ENCODE results near the gene PI4KA.
"Not testable (repeated sequence)": the region's sequence is repeated elsewhere in the genome, so short reads cannot be mapped to it uniquely, and the experiment has no call there.

PI4KA gene

GRCh38 chr22:20773793-20774212 lies 84.8 kb downstream of the PI4KA start, which contains the start of gene SERPIND1:
SERPIND1 (plus strand) TSS chr22:20774113; CDS start chr22:20779313, 5,200 bp downstream.
- no peak for FAIRE-seq

- FAIRE-seq = no peak
These were observed 86.5 kb downstream of the PI4KA start for GRCh38 chr22:20771918-20772625.

DNA sequence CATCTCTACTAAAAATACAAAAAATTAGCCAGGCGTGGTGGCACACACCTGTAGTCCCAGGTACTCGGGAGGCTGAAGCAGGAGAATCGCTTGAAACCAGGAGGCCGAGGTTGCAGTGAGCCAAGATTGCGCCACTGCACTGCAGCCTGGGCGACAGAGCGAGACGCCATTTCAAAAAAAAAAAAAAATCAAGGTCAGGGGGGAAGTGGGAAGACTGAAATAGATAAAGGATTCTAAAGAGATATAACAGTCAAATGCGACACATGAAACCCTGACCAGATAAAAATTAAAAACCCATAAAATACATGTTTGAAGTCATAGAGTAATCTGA lies 89.2 kb downstream of the PI4KA start:
- FAIRE-seq = not testable (repeated sequence)

- FAIRE-seq = no peak
These were observed 92.1 kb downstream of the PI4KA start for GRCh38 chr22:20766530-20766929.

GRCh38 chr22:20765938-20766337 lies 92.7 kb downstream of the PI4KA start:
- no peak for FAIRE-seq

DNA sequence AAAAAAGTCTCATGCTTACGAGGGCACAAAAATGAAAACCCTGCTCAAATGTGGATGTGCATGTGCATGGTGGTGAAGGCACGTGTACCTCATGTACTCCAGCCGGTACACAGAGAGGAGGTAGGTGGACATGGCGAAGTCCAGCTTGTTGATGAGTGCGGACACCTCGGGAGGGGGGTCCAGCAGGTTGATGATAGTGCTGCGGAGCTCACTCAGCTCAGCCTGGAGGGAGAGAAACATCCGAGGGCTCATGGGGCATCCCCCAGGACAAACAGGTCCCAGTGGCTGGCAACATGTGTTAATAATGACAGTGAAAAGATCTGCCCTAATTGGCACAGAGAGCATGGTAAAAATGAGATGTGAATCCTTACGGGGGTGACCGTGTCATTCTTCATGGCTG lies 93.9 kb downstream of the PI4KA start:
- FAIRE-seq = no peak

DNA sequence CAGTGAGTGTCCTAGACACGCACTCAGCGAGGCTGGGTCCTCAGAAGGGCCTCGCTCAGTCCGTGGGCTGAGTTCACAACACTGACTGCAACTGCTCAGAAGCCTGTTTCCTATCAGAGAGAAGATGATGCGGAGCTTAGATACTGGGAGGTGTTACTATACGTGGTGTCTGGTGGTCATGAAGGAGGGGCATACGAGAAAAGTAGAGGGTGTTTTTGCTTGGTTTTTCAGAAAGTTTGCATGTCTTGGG lies 94.2 kb downstream of the PI4KA start:
- FAIRE-seq = no peak

GRCh38 chr22:20763630-20764470 lies 94.8 kb downstream of the PI4KA start:
- FAIRE-seq = no peak

DNA sequence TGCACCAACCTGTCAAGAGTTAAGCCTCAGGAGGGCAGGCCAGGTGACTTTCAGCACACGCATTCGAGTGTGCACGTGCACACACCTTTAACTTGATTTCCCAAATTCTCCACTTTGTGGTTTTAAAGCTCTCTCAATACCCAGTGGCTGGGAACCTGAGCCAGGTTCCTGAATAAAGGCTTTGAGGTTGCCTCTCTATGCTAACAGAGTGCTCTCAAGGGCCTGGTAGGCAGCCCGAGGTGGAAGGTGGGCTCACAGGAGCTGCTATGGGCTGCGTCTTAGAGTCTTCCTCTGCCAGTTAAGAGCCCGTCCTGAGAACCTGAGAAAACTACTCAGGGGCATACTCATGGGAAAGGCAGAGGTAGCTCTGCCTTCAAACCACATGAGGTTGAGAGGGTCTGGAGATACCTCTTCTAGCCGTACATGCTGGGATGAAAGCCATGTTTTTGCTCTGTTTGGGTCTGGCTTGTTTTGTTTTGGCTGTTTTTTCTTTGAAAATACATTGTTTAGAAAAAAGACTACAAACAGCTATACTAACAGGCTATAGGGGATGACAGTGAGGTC lies 96.3 kb downstream of the PI4KA start:
- no peak for FAIRE-seq

DNA sequence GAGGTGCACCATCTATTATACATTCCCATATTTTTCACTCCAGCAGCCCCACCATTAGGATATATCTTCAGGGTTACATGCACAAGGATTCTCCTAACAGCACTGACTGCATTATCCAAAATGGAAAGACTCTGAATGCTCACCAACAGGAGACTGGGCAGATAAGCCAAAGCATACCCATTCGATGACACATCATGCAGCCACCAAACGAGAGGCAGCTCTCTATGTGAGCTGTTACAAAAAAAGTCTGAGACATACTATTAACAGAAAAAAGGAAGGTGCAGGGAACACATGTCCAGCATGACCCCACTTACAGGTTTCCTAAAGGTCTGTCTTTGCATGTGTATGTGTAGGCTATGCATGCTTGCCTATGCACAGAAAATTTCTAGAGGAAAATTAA lies 97.1 kb downstream of the PI4KA start:
- no peak for FAIRE-seq

DNA sequence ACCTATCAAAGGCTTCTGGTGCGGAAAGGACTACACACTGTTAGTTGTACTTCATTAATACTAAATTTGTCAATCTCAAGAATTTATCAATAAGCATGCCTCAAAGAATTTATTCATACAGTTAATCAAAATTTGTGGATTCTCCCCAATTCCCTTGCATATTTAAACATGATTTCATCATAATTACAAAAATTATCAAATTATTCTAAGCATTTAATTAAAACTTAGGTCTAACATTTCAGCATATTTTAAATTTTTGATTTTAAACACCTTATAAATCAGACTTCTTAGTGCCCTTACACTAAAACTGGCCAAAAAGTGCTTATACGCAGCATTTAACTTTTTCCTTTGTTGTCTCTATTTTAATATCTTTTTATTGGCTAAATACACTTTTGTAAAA lies 98.5 kb downstream of the PI4KA start:
- no peak for FAIRE-seq

- no peak for FAIRE-seq
These were observed 99.9 kb downstream of the PI4KA start for GRCh38 chr22:20758688-20759087.

GRCh38 chr22:20756846-20757245 lies 101.8 kb downstream of the PI4KA start:
- no peak for FAIRE-seq

- no peak for FAIRE-seq
These were observed 105.7 kb downstream of the PI4KA start for GRCh38 chr22:20752873-20753272.

DNA sequence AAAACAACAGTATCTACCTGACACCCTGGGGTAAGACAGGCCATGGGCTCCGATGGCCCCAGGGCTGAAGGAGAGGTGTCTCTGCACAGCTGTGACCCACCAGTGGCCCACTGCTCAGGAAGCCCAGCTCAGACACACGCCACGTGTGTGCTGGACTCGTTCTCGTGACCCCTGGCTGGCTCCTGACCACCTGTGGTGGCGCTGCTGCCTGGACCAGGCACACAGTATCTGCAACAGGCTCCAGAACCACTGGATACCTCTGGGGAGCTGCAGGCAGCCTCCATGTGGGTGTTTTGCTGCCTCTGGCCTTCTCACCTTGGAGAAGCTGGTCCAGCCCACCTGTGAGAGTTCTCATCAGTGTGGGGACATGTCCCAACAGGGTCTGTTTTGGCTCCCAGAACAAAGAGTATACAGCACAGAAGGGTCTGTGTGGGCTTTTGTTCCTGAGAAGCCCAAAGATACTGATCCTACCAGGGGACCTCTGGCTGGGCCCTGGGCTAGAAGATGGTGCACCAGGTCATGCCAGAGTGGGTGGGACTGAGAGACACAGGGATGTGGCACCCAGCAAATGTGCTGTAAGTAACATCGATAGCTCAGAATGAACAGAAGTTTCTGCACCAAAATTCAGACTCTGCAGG lies 106.4 kb downstream of the PI4KA start:
- no peak for FAIRE-seq

- no peak for FAIRE-seq
These were observed 107.3 kb downstream of the PI4KA start for GRCh38 chr22:20751185-20751851.

GRCh38 chr22:20750461-20751184 lies 108.0 kb downstream of the PI4KA start:
- no peak for FAIRE-seq

DNA sequence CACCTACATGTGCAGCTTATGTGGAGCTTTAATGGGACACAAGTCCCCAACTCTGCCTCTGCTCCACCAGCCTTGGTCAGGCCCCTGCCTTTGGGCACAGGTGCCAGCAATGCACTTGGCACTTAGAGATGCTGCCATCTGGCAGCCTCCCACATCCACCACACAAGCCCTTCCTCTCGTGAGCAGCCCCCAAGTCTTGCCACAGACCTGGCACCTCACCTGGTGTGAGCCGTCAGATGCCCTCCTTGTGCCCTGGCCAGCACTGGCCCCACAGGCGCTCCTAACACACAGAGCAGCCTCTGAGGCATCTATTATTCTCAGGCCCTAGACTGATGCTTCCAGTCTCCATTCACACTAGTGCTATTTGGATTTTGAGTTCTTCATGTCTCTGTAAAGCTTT lies 109.2 kb downstream of the PI4KA start:
- FAIRE-seq = no peak

DNA sequence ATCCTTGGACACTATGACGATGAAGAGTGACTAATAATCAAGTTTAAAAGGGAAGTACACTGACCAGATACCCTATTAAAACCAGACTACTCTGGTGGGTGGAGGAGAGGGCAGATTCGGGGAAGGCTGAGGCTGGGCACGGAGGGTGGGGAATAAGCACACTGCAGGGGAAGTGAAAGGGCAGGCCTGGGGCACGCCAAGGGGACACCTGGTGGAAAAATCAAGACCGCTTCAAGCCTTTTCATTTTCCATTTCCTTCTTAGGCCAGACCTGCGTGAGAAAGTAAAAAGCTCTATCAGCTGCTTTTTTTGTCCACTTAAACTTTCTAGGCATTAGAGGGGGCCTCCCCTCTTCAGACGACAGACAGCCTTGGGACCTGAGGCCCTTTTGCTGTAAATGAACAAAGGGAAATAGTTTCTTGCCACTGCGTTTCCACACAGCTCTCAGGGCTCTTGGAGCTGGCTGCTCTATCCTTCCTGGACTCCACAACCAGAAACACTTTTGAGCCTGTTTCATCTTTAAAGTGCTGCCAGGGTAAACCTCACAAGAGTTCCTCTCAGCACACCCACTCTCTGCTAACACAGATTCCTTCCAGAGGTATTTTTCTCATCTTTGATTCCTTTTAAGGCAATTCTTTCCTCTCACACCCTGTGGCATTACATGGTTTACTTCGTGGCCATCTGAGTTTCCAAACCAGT lies 109.7 kb downstream of the PI4KA start:
- no peak for FAIRE-seq

DNA sequence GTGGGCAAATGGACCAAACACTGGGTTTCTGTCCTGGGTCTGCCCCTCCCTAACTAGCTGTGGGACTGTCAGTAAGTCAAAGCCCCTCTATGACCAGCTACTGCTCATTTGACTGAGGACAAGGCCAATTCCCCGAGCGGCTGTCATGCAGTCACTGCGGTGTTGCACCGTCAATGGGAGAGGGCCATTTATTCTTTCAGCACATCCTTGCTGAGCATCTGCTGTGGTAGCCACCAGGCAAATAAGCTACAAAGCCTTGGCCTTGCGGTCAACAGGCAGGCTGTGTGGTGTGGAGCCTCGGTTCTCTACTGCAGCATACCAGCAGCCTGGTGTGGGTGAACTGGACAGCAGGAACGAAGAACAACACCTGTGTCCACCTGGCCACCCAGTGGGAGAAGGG lies 110.5 kb downstream of the PI4KA start:
- no peak for FAIRE-seq

- no peak for FAIRE-seq
These were observed 111.4 kb downstream of the PI4KA start for GRCh38 chr22:20747223-20747622.
